Liver (tissue), 3 donors: ENCODE data around the gene MED8.

ENCODE experiments used
- JUND ChIP-seq, 2 donors: IDR thresholded peaks; 2 replicates each; pipeline ENCODE4 v1.6.1; 2016; ENCODE audit warnings: antibody characterized with exemption in 2 of 2
- SP1 ChIP-seq: IDR thresholded peaks from 2 replicates; pipeline ENCODE4 v1.6.1; 2018; ENCODE audit warnings: antibody characterized with exemption, mild to moderate bottlenecking
- TAF1 ChIP-seq: conservative IDR thresholded peaks from 2 replicates; pipeline ENCODE4 v1.6.1; 2016; ENCODE audit warnings: antibody characterized with exemption, mild to moderate bottlenecking
- TF ChIP-seq, protein P1 (sequence below): fragments of 150-350 bp; IDR thresholded peaks from 2 replicates; pipeline ENCODE4 v1.5.1; 2017; ENCODE audit warnings: improper control_type of control experiment, low read depth, low read length; ENCODE audit not compliant: missing input control
- TF ChIP-seq, protein P2 (sequence below): IDR thresholded peaks from 2 replicates; pipeline ENCODE4 v1.6.1; 2016; ENCODE audit warnings: antibody characterized with exemption, mild to moderate bottlenecking
- donor health status: healthy.
- donor health status: healthy.

DNA sequence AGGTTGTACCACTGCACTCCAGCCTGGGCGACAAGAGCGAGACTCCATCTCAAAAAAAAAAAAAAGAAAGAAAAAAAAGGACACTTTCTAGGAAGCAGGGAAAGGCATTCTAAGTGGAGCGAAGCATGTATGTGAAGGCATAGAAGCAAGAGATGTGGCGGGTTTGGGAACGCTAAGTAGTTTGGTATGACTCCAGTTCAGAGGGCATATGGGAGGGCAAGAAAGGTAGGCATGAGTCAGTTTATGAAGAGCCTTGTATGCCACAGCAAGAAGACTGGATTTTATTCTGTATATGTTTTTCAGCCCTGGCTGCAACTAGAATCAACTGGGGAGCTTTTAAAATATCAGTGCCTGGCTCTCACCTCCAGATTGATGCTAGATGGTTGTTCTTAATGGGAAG, 17.4 kb downstream of the MED8 start:
- TF ChIP-seq JUND (IDR thresholded peaks at IDR 0.05) = no peak
- TF ChIP-seq, protein P1, sequence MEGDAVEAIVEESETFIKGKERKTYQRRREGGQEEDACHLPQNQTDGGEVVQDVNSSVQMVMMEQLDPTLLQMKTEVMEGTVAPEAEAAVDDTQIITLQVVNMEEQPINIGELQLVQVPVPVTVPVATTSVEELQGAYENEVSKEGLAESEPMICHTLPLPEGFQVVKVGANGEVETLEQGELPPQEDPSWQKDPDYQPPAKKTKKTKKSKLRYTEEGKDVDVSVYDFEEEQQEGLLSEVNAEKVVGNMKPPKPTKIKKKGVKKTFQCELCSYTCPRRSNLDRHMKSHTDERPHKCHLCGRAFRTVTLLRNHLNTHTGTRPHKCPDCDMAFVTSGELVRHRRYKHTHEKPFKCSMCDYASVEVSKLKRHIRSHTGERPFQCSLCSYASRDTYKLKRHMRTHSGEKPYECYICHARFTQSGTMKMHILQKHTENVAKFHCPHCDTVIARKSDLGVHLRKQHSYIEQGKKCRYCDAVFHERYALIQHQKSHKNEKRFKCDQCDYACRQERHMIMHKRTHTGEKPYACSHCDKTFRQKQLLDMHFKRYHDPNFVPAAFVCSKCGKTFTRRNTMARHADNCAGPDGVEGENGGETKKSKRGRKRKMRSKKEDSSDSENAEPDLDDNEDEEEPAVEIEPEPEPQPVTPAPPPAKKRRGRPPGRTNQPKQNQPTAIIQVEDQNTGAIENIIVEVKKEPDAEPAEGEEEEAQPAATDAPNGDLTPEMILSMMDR = no peak
- TF ChIP-seq, protein P2, sequence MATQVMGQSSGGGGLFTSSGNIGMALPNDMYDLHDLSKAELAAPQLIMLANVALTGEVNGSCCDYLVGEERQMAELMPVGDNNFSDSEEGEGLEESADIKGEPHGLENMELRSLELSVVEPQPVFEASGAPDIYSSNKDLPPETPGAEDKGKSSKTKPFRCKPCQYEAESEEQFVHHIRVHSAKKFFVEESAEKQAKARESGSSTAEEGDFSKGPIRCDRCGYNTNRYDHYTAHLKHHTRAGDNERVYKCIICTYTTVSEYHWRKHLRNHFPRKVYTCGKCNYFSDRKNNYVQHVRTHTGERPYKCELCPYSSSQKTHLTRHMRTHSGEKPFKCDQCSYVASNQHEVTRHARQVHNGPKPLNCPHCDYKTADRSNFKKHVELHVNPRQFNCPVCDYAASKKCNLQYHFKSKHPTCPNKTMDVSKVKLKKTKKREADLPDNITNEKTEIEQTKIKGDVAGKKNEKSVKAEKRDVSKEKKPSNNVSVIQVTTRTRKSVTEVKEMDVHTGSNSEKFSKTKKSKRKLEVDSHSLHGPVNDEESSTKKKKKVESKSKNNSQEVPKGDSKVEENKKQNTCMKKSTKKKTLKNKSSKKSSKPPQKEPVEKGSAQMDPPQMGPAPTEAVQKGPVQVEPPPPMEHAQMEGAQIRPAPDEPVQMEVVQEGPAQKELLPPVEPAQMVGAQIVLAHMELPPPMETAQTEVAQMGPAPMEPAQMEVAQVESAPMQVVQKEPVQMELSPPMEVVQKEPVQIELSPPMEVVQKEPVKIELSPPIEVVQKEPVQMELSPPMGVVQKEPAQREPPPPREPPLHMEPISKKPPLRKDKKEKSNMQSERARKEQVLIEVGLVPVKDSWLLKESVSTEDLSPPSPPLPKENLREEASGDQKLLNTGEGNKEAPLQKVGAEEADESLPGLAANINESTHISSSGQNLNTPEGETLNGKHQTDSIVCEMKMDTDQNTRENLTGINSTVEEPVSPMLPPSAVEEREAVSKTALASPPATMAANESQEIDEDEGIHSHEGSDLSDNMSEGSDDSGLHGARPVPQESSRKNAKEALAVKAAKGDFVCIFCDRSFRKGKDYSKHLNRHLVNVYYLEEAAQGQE = no peak
- TF ChIP-seq TAF1 = no peak
- TF ChIP-seq SP1 = no peak
